ENCODE measurements around the gene COLEC12.

GRCh38 chr18:404061-404636 is 96.4 kb downstream of the COLEC12 start:
- TF ChIP-seq CTCF (optimal IDR thresholded peaks at IDR 0.05 in 1 of 3, IDR thresholded peaks at IDR 0.05 in 1 of 3, conservative IDR thresholded peaks at IDR 0.05 in 1 of 3; ENCODE audit: extremely low read depth in 1 of 3, insufficient read depth in 2 of 3, low read length in 3 of 3) (no peak), EZH2 (IDR thresholded peaks at IDR 0.05; ENCODE audit: low read length) (no peak)

Data from keratinocyte (primary cell).